GM12878 (cell line): Measurements from ENCODE around the gene TTC4. TPM values are rescaled to one million over a fixed set of nuclear protein-coding genes. Genes with fewer than 3 reads are reported as not detected.

Experiments used
- ATAC-seq: fragments of 200-7000 bp; cut with Tn5 transposase; 3 replicates; pipeline ENCODE4 v1.9.1; 2020; ENCODE audit warnings: mild to moderate bottlenecking, moderate library complexity
- BruUV-seq: library from RNA; stranded (reverse); fragments of 400-500 nt; replicated peaks from 2 replicates; lab custom pipeline; 2021; lab: Mats Ljungman, UMichigan
- CTCF ChIA-PET: fragments of 300-600 bp; sonication (Branson Sonifier 250); formaldehyde crosslinking; extraction: SDS; loops from one replicate; lab custom pipeline; 2021; ENCODE audit warnings: inconsistent platforms; lab: Yijun Ruan, JAX
- POLR2A ChIA-PET: fragments of 350-600 bp; formaldehyde crosslinking; extraction: SDS; loops from one replicate; lab custom pipeline; 2021; ENCODE audit warnings: inconsistent platforms; lab: Charles Lee
- RAD21 ChIA-PET: fragments of 300-600 bp; sonication (Branson Sonifier 250); formaldehyde crosslinking; loops from one replicate; lab custom pipeline; 2023; ENCODE audit warnings: antibody characterized with exemption; ENCODE audit not compliant: unreplicated experiment; lab: Charles Lee
- SMC1A ChIA-PET: fragments of 300-600 bp; sonication (Branson Sonifier 250); formaldehyde crosslinking; loops from one replicate; lab custom pipeline; 2023; ENCODE audit not compliant: unreplicated experiment, uncharacterized antibody; lab: Charles Lee
- DNase-seq: peaks from one replicate; pipeline ENCODE4 v3.0.0-alpha.2; 2011; ENCODE audit warnings: low read depth, low spot score
- FAIRE-seq: peaks from 3 replicates; lab custom pipeline; 2011; peaks lifted over from hg19 to GRCh38; lab: Jason Lieb, UNC
- H2AFZ ChIP-seq: 2 replicates; pipeline ENCODE4 v1.6.0; 2011; ENCODE audit warnings: low read depth, low read length, control low read depth; ENCODE audit not compliant: control insufficient read depth
- H3K27ac ChIP-seq: 2 replicates; pipeline ENCODE4 v1.5.1; 2011; ENCODE audit warnings: control low read depth; ENCODE audit not compliant: control insufficient read depth, insufficient read depth
- H3K27me3 ChIP-seq, 2 experiments: replicated peaks in 1 of 2; 2 replicates each; pipeline versions ENCODE4 v1.6.0 to v1.6.1; 2011; ENCODE audit warnings: low read length in 1 of 2; ENCODE audit not compliant: control insufficient read depth in 2 of 2, insufficient read depth in 2 of 2
- H3K36me3 ChIP-seq, 2 experiments: 2 replicates each; pipeline ENCODE4 v1.5.1; 2011; ENCODE audit warnings: low read length in 1 of 2; ENCODE audit not compliant: control insufficient read depth in 2 of 2, insufficient read depth in 2 of 2
- H3K4me1 ChIP-seq: 2 replicates; pipeline ENCODE4 v1.6.1; 2011; ENCODE audit warnings: mild to moderate bottlenecking, low read length, moderate library complexity, mixed read lengths; ENCODE audit not compliant: control insufficient read depth, insufficient read depth
- H3K4me2 ChIP-seq: 2 replicates; pipeline ENCODE4 v1.6.0; 2011; ENCODE audit warnings: control low read depth; ENCODE audit not compliant: control insufficient read depth, insufficient read depth
- H3K4me3 ChIP-seq: fragments of 200-600 bp; sonication (generic); 2 replicates; pipeline ENCODE4 v1.5.1; 2016
- H3K79me2 ChIP-seq: 2 replicates; pipeline ENCODE4 v1.6.0; 2011; ENCODE audit warnings: low read length; ENCODE audit not compliant: control insufficient read depth, insufficient read depth
- H3K9ac ChIP-seq: 2 replicates; pipeline ENCODE4 v1.8.0; 2011; ENCODE audit warnings: low read length, control low read depth, mixed read lengths; ENCODE audit not compliant: control insufficient read depth, insufficient read depth
- H3K9me3 ChIP-seq: replicated peaks from 3 replicates; pipeline ENCODE4 v1.5.1; 2011; ENCODE audit warnings: mild to moderate bottlenecking, low read length; ENCODE audit not compliant: control insufficient read depth, insufficient read depth
- H4K20me1 ChIP-seq: 2 replicates; pipeline ENCODE4 v1.6.0; 2011; ENCODE audit not compliant: control insufficient read depth, insufficient read depth
- BHLHE40 ChIP-seq, 2 experiments: fragments of 450-650 bp in 1 of 2; IDR thresholded peaks; 2 replicates each; pipeline ENCODE4 v1.6.1; 2011 to 2017; ENCODE audit warnings: low read depth in 2 of 2, borderline replicate concordance in 1 of 2, improper control_type of control experiment in 1 of 2, low read length in 1 of 2, mild to moderate bottlenecking in 1 of 2
- EZH2 ChIP-seq: IDR thresholded peaks from 2 replicates; pipeline ENCODE4 v1.6.1; 2012; ENCODE audit warnings: low read depth, mild to moderate bottlenecking, control low read depth, inconsistent platforms, low read length, borderline replicate concordance; ENCODE audit not compliant: control insufficient read depth
- HDAC2 ChIP-seq: fragments of 200-600 bp; sonication (generic); IDR thresholded peaks from 2 replicates; pipeline ENCODE4 v1.6.1; 2017
- RAD21 ChIP-seq: IDR thresholded peaks from 2 replicates; pipeline ENCODE4 v1.6.1; 2011; ENCODE audit warnings: mild to moderate bottlenecking, low read depth, low read length, moderate library complexity; ENCODE audit not compliant: insufficient read depth
- RAD51 ChIP-seq: fragments of 450-650 bp; IDR thresholded peaks from 2 replicates; pipeline ENCODE4 v1.6.1; 2016; ENCODE audit warnings: moderate library complexity, mild to moderate bottlenecking, inconsistent platforms
- RB1 ChIP-seq: fragments of 450-650 bp; formaldehyde crosslinking; IDR thresholded peaks from 2 replicates; pipeline ENCODE4 v1.6.1; 2017; ENCODE audit warnings: mild to moderate bottlenecking, borderline replicate concordance
- RCOR1 ChIP-seq: conservative IDR thresholded peaks from 2 replicates; pipeline ENCODE4 v1.6.1; 2012; ENCODE audit warnings: low read depth, low read length, improper control_type of control experiment
- SIX5 ChIP-seq: IDR thresholded peaks from 2 replicates; pipeline ENCODE4 v1.6.1; 2011; ENCODE audit warnings: mild to moderate bottlenecking, low read depth, low read length, moderate library complexity; ENCODE audit not compliant: severe bottlenecking
- SMARCA5 ChIP-seq: fragments of 450-650 bp; IDR thresholded peaks from 2 replicates; pipeline ENCODE4 v1.6.1; 2017; ENCODE audit warnings: mild to moderate bottlenecking
- WGBS: methylation state at CpG from one replicate; pipeline ENCODE4 v1.1.6; 2016; ENCODE audit warnings: low lambda C conversion rate; ENCODE audit not compliant: insufficient replicate concordance, insufficient coverage; ENCODE audit errors: missing lambda C conversion rate; 5-methylcytosine and 5-hydroxymethylcytosine counted together
- in situ Hi-C: fragments of 300-500 bp; cut with MboI; formaldehyde crosslinking; loops from 9 replicates; pipeline ENCODE4 v1.14.3; 2018; ENCODE audit warnings: mixed read lengths
- intact Hi-C: fragments of 100-400 bp; cut with micrococcal nuclease; formaldehyde crosslinking; loops from one replicate; pipeline ENCODE4 v1.14.2; 2022; ENCODE audit not compliant: unreplicated experiment
- polyA plus RNA-seq, 11 experiments: library from polyadenylated mRNA; depleted of rRNA in 4 of 11; unstranded in 6 of 11; stranded (reverse) in 5 of 11; fragments of >200 nt; fragmentation: Nextera tagmentation in 4 of 11; fragmentation: Illumina TruSeq in 1 of 11; extraction: Ambion mirVana in 4 of 11; extraction: Trizol in 1 of 11; gene quantifications; 1 replicate in 1 of 11; 2 replicates in 10 of 11; pipeline versions ENCODE4 v1.2.1 to v1.2.3, GENCODE V29; 2011 to 2016; ENCODE audit warnings: inconsistent platforms in 2 of 11, missing spikeins in 2 of 11, low read depth in 1 of 11
- total RNA-seq, 4 experiments: library from RNA; depleted of rRNA in 3 of 4; stranded (reverse); fragments of >200 nt in 3 of 4; fragmentation: Illumina TruSeq in 1 of 4; extraction: Trizol in 1 of 4; gene quantifications; 2 replicates each; pipeline versions ENCODE4 v1.2.1 to v1.2.3, GENCODE V29; 2013 to 2021
- TF ChIP-seq, protein P1 (sequence below): fragments of 450-650 bp; IDR thresholded peaks from 2 replicates; pipeline ENCODE4 v1.6.1; 2016; ENCODE audit warnings: mild to moderate bottlenecking
- TF ChIP-seq, protein P2 (sequence below): fragments of 450-650 bp; formaldehyde crosslinking; IDR thresholded peaks from 2 replicates; pipeline ENCODE4 v1.5.0; 2022; ENCODE audit warnings: mild to moderate bottlenecking, missing genetic modification characterization
- TF ChIP-seq, protein P3 (sequence below): fragments of 150-350 bp; IDR thresholded peaks from 2 replicates; pipeline ENCODE4 v1.6.1; 2014; ENCODE audit warnings: mild to moderate bottlenecking, low read depth, low read length

The TTC4 gene
- total and polyA plus RNA-seq, 10 of the 15 experiments (the other 5 are each of a cell fraction or from before 2014, with no cell fraction given), result 23.4 to 50.5 (median 36.0) TPM

DNA sequence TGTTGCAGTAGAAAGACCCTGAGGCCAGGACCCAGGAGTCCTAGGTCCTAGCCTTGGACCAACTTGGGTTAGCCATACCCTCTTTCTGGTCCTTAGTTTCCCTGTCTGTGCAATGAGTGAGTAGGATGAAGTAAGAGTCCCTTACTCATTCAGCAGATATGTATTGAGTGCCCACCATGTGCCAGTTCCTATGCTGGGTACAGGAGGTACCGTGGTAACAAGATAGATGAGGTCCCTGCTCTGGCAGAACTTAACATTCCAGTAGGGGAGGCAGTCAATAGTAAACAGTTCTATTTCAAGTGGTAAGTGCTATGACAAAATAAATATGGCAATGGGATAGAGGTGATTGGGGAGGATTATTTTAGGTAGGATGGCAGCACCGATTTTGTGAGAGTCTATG, 66.9 kb downstream of the TTC4 start (continued):
- TF ChIP-seq, protein P1, sequence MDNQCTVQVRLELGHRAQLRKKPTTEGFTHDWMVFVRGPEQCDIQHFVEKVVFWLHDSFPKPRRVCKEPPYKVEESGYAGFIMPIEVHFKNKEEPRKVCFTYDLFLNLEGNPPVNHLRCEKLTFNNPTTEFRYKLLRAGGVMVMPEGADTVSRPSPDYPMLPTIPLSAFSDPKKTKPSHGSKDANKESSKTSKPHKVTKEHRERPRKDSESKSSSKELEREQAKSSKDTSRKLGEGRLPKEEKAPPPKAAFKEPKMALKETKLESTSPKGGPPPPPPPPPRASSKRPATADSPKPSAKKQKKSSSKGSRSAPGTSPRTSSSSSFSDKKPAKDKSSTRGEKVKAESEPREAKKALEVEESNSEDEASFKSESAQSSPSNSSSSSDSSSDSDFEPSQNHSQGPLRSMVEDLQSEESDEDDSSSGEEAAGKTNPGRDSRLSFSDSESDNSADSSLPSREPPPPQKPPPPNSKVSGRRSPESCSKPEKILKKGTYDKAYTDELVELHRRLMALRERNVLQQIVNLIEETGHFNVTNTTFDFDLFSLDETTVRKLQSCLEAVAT, result no peak
- TF ChIP-seq BHLHE40 (IDR thresholded peaks at IDR 0.05; ENCODE audit: borderline replicate concordance in 1 of 2, low read depth in 2 of 2, low read length in 1 of 2) (no peak), EZH2 (no peak), RAD51 (no peak), RCOR1 (no peak), SIX5 (no peak)
- TF ChIP-seq, protein P2, sequence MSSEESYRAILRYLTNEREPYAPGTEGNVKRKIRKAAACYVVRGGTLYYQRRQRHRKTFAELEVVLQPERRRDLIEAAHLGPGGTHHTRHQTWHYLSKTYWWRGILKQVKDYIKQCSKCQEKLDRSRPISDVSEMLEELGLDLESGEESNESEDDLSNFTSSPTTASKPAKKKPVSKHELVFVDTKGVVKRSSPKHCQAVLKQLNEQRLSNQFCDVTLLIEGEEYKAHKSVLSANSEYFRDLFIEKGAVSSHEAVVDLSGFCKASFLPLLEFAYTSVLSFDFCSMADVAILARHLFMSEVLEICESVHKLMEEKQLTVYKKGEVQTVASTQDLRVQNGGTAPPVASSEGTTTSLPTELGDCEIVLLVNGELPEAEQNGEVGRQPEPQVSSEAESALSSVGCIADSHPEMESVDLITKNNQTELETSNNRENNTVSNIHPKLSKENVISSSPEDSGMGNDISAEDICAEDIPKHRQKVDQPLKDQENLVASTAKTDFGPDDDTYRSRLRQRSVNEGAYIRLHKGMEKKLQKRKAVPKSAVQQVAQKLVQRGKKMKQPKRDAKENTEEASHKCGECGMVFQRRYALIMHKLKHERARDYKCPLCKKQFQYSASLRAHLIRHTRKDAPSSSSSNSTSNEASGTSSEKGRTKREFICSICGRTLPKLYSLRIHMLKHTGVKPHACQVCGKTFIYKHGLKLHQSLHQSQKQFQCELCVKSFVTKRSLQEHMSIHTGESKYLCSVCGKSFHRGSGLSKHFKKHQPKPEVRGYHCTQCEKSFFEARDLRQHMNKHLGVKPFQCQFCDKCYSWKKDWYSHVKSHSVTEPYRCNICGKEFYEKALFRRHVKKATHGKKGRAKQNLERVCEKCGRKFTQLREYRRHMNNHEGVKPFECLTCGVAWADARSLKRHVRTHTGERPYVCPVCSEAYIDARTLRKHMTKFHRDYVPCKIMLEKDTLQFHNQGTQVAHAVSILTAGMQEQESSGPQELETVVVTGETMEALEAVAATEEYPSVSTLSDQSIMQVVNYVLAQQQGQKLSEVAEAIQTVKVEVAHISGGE (CRISPR knock-in tag), result no peak

DNA sequence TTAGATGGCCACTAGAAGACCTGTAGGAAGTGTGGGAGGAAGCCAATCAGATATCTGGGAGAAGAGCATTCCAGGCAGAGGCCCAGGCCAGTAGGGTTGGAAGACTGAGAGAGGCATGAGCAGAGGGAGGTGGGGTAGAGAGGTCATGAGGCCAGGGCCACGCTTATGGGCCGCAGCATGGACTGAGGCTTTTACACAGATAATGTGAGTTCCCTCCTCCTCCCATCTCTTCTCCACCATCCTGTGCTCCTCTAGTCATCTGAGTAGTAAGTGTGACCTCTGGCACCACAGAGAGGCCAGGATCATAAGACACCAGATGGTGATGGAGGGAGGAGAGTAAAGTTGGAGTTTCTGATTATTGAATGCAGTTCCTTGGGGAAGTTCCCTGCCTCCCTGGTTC, 68.4 kb downstream of the TTC4 start:
- in situ Hi-C loops (no loop called here), intact Hi-C loops (no loop called here)
- H3K27ac ChIP-seq, result no peak overlapping the region
- TF ChIP-seq RB1, result no peak
- no peak for TF ChIP-seq RAD21
- TF ChIP-seq HDAC2, result no peak
- no peak for TF ChIP-seq SMARCA5
- TF ChIP-seq, protein P3, sequence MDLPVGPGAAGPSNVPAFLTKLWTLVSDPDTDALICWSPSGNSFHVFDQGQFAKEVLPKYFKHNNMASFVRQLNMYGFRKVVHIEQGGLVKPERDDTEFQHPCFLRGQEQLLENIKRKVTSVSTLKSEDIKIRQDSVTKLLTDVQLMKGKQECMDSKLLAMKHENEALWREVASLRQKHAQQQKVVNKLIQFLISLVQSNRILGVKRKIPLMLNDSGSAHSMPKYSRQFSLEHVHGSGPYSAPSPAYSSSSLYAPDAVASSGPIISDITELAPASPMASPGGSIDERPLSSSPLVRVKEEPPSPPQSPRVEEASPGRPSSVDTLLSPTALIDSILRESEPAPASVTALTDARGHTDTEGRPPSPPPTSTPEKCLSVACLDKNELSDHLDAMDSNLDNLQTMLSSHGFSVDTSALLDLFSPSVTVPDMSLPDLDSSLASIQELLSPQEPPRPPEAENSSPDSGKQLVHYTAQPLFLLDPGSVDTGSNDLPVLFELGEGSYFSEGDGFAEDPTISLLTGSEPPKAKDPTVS, result no peak
- no peaks in the 10 kb centered on the region for H3K27me3 ChIP-seq
- no peaks in the 10 kb centered on the region for H4K20me1 ChIP-seq
- ATAC-seq (no peak), FAIRE-seq (no peak), DNase-seq (no peak)
- 100% methylated on average over 2 of the region's 2 CpGs for whole genome bisulfite sequencing
- no peak overlapping the region for H3K4me3 ChIP-seq
- H3K9ac ChIP-seq, result no peak overlapping the region
- no peaks in the 10 kb centered on the region for H3K79me2 ChIP-seq
- ChIA-PET CTCF (no interaction called here), SMC1A (no interaction called here), POLR2A (no interaction called here), RAD21 (no interaction called here)
- H3K4me2 ChIP-seq, result no peak overlapping the region
- H3K36me3 ChIP-seq, result no peaks in the 10 kb centered on the region
- BruUV-seq, result no TSS peak
- H2AFZ ChIP-seq, result no peak overlapping the region
- no peaks in the 10 kb centered on the region for H3K9me3 ChIP-seq
- H3K4me1 ChIP-seq, result no peaks in the 10 kb centered on the region
